ENCODE data around the gene ANXA2. TPM values are rescaled to one million over a fixed set of nuclear protein-coding genes. Genes with fewer than 3 reads are reported as not detected.

The ANXA2 gene
- polyA plus RNA-seq, 1 of the 3 experiments (the other 2 are of a cell fraction) = 4,669 TPM

GRCh38 chr15:60390231-60390630 is 7.6 kb downstream of the ANXA2 start:
- H4K20me1 ChIP-seq (ENCODE audit: insufficient read depth) = peaks cover 100% of the 10 kb centered on the region
- ChIA-PET POLR2A (no interaction called here), CTCF (no interaction called here)
- H3K79me2 ChIP-seq (ENCODE audit: insufficient read depth) = peaks cover 100% of the 10 kb centered on the region
- 74% methylated on average over 6 of the region's 6 CpGs for WGBS (ENCODE audit: low lambda C conversion rate)
- TF ChIP-seq RAD21 (IDR thresholded peaks at IDR 0.05; ENCODE audit: low read length) (no peak), USF2 (IDR thresholded peaks at IDR 0.05; ENCODE audit: borderline replicate concordance, low read depth, low read length) (no peak), EP300 (IDR thresholded peaks at IDR 0.05; ENCODE audit: borderline replicate concordance in 1 of 2, low read depth in 1 of 2, low read length in 1 of 2) (no peak), IRF3 (IDR thresholded peaks at IDR 0.05; ENCODE audit: low read depth, low read length) (no peak), MEF2A (IDR thresholded peaks at IDR 0.05; ENCODE audit: borderline replicate concordance, low read depth) (no peak), CHD2 (IDR thresholded peaks at IDR 0.05; ENCODE audit: low read length, partially characterized antibody) (no peak), NRF1 (IDR thresholded peaks at IDR 0.05; ENCODE audit: low read depth, low read length) (no peak), TEAD4 (IDR thresholded peaks at IDR 0.05; ENCODE audit: borderline replicate concordance, insufficient read depth) (no peak), GATA2 (CRISPR knock-in tag; IDR thresholded peaks at IDR 0.05) (no peak), EZH2phosphoT487 (IDR thresholded peaks at IDR 0.05; ENCODE audit: borderline replicate concordance, low read depth) (no peak), TCF12 (IDR thresholded peaks at IDR 0.05) (no peak), ZBTB33 (IDR thresholded peaks at IDR 0.05; ENCODE audit: borderline replicate concordance, low read depth) (no peak), FOSL2 (IDR thresholded peaks at IDR 0.05; ENCODE audit: borderline replicate concordance, low read depth) (no peak), RFX5 (IDR thresholded peaks at IDR 0.05; ENCODE audit: low read length) (no peak), RXRA (IDR thresholded peaks at IDR 0.05; ENCODE audit: borderline replicate concordance, low read depth) (no peak), GABPA (IDR thresholded peaks at IDR 0.05; ENCODE audit: low read depth) (no peak), PBX3 (IDR thresholded peaks at IDR 0.05) (no peak)
- peak overlapping the region; percentile 99 for H3K9ac ChIP-seq
- H3K9me2 ChIP-seq = no peaks in the 10 kb centered on the region
- peaks cover 36 to 77% of the 10 kb centered on the region in 2 experiments for H3K36me3 ChIP-seq (replicated peaks in 1 of 2; ENCODE audit: control insufficient read depth in 1 of 2, insufficient read depth in 2 of 2, low read length in 1 of 2)
- no peaks in the 10 kb centered on the region for H3K9me3 ChIP-seq
- H3K27ac ChIP-seq (ENCODE audit: low read depth in 2 of 2, low read length in 1 of 2) = peak overlapping the region; percentile 81 to 99; a peak in 3 of 4 replicates
- H3F3A ChIP-seq (replicated peaks; ENCODE audit: insufficient read depth) = peaks cover 94% of the 10 kb centered on the region
- no peak for DNase-seq
- peaks cover 13 to 54% of the 10 kb centered on the region in 2 experiments for H3K4me1 ChIP-seq (ENCODE audit: control insufficient read depth in 1 of 2, insufficient read depth in 2 of 2, low read depth in 1 of 2, low read length in 1 of 2)
- H3K4me2 ChIP-seq = peak overlapping the region; percentile 95
- no peak overlapping the region for H2AFZ ChIP-seq (ENCODE audit: low read depth)
- peak overlapping the region; percentile 1 to 95; a peak in 3 of 4 replicates for H3K4me3 ChIP-seq (ENCODE audit: low read depth in 2 of 2, low read length in 1 of 2)
- no peaks in the 10 kb centered on the region for H3K27me3 ChIP-seq (ENCODE audit: insufficient read depth)
